Measurements from ENCODE around the gene CMTM1. TPM values are rescaled to one million over a fixed set of nuclear protein-coding genes. Genes with fewer than 3 reads are reported as not detected.

The CMTM1 gene
- total RNA-seq, 2 donors from 2014 or later = 3.4 to 4.9 TPM

DNA sequence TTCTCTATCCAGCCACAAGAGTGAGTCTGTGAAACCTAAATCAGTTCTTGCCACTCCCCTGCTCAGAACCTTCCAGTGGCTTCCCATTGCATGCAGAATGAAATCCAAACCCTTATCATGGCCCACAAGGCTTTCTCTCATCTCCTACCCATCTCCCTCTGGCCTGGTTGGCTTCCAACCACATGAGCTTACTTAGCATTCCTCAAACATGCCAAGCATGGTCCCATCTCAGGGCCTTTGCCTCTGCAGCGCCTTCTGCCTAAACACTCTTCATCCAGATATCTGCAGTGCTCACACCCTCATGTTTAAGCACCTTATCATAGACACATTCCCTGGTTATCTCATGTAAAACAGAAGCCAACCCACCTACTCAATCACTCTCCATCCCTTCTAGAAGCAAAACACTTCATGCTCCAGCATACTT is 31.9 kb upstream of the CMTM1 start:
- DNase-seq = no peak
- ATAC-seq = no peak
- intact Hi-C loops (cut with DNase I, micrococcal nuclease) = no loop called here

DNA sequence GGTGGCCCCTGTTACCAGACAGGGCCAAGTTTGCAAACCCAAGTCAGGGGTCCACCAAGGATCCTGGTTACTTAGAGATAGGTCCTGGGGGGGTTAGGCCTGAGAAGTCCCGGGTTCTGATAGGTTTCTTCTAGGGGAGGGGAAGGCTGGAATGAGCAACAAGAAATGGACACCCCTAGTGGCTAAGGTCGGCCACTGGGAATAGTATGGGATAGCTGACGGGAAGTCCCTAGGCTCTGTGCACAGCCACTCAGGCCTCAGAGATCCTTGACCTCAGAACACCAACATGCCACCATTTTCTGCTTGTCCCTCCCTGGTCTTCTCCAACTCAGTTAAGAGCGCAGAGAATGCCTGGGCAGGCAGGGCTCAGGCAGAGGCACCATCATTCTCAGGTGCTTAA is 29.7 kb upstream of the CMTM1 start:
- ATAC-seq = no peak
- intact Hi-C loops (cut with DNase I, micrococcal nuclease) = no loop called here
- no peak for DNase-seq

DNA sequence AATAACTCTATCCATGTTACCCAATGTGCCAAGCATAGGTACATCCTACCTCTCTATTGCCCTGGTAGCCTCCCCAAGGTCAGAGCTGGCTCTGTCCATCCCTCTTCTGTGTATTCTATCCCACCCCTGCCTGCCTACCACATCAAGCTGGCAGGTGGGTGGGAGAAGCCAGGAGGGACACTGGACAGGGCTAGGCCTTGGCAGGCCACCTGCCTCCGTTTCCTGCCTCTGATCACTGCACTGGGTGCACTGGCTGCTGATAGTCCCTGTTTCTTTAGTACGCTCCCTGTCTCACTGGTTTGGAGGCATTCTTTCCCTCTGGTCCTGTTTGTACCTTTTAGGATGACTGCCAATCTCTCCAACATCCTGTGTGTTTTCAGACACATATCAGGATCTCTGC is 29.0 kb upstream of the CMTM1 start:
- ATAC-seq (no peak), DNase-seq (no peak)
- intact Hi-C loops (cut with DNase I, micrococcal nuclease) = no loop called here

DNA sequence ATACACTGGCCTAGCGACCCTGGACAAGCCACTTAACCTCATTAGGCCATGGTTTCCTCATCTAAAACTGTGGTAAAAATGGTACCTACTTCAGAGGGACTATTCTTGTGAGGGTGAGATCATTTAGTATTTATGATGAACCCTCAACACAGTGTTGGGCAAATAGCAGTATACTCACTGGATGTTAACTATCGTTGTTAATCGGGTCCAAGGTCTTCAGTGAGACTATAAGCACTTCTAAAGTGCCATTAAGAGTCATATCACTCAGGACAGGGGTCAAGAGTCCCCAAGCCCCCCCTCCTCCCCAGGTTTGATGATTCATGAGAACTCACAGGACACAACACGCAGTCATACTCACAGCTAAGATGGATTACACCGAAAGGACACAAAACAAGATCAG is 27.3 kb upstream of the CMTM1 start:
- ATAC-seq (peak; percentile 64), DNase-seq (no peak)
- intact Hi-C loops (cut with DNase I, micrococcal nuclease) = no loop called here

DNA sequence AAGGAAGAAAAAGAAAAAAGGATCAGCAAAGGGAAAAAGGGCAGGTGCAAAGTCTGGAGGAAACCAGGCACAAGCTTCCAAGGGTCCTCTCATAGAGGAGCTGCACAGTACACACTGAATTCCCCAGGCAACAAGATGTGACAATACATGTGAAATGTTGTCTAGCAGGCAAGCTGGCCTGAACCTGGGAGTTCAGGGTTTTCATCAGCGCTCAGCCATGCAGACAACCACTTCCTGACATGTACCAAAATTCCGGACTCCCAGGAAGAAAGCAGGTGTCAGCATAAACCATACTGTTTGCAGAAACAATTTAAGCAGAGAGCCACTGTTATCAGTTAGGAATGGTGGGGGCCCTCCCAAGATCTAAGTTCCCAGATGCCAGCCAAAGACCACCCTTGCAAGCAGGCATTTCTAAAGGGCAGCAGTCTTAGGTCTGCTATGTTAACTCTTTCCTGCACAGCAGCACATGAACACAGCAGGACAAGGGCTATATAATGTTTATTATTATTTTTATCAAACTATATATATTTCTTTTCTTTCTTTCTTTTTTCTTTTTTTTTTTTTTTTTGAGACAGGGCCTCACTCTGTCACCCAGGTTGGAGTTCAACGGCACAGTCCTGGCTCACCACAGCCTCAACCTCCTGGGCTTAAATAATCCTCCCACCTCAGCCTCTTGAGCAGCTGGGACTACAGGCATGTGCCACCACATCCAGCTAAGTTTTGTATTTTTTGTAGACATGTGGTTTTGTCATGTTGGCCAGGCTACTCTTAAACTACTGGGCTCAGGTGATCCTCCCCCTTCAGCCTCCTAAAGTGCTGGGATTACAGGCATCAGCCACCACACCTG is 26.4 kb upstream of the CMTM1 start:
- ATAC-seq (no peak), DNase-seq (no peak)
- intact Hi-C loops (cut with DNase I, micrococcal nuclease) = no loop called here

DNA sequence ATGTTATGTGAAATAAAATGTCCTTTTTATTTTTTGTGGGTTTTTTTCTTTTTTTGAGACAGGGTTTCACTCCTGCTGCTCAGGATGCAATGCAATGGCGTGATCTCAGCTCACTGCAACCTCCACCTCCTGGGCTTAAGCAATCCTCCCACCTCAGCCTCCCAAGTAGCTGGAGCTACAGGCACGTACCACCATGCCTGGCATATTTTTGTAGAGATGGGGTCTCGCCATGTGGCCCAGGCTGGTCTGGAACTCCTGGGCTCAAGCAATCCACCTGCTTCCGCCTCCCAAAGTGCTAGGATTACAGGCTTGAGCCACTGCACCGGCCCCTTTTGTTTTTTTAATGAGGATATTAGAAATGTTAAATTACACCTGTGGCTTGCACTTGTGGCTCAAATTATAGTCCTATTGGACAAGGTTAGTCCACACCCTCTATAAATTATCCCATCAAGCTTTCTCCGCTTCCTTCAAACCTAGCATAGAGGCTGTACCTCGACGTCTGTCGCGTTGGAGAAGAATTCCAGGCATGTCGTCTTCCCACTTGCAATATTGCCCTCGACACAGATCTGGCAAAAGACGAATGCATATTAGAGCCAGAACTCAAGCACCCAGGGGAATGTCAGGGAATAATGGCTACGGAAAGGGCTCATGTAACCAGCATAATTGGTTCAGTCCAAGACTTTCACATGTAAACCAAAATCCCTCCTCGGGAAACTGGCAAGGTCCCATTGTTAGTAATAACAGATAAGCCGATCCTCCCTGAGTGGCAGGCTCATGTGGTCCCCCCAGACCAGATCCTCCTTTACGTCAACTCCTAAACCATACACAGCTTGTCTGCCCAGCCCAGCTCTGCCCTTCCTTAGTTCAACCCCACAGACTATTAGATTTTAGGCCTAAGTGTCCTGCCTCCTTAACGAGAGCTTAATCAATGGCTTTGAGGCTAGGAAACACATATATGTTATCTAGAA is 24.6 kb upstream of the CMTM1 start:
- DNase-seq = no peak
- ATAC-seq = no peak
- intact Hi-C loops (cut with DNase I, micrococcal nuclease) = no loop called here

DNA sequence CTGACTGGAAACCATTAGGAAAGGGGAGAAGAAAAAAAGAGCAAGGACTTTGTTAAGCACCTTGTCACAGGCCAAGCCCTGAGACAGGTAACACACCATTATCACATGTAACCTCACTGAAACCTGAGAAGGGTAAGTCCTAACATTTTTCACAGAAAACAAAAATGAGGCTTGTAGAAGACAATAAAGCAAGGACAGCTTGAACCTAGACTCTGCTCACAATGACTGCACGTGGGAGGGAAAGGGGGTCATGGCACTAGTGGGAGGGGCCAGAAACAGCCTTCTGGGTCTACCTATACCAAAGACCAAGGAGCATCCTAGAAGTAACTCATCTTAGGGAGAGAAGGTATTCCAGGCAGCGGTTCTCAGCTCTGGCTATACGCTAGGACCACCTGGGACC is 23.8 kb upstream of the CMTM1 start:
- ATAC-seq = no peak
- no peak for DNase-seq
- intact Hi-C loops (cut with DNase I, micrococcal nuclease) = no loop called here

DNA sequence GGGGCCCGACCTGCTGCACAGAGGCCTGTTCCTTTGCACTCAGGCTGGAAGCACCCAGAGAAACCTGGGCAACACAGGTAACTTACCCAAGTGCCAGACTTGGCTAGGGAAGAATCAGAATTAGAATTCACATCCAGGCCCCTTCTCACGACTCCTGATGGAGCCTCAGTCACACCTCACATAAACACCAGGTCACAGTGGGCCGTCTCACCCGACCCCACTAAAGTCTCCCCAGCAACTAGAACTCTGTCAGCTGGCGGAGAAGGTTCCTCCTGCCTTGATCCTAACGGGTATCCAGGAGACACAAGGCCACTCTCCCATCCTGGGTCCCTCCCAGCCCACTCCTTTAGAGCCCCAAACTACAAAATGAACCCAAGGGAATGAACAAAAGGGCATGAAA is 22.7 kb upstream of the CMTM1 start:
- intact Hi-C loops (cut with DNase I, micrococcal nuclease) = no loop called here
- DNase-seq = no peak
- ATAC-seq = no peak

DNA sequence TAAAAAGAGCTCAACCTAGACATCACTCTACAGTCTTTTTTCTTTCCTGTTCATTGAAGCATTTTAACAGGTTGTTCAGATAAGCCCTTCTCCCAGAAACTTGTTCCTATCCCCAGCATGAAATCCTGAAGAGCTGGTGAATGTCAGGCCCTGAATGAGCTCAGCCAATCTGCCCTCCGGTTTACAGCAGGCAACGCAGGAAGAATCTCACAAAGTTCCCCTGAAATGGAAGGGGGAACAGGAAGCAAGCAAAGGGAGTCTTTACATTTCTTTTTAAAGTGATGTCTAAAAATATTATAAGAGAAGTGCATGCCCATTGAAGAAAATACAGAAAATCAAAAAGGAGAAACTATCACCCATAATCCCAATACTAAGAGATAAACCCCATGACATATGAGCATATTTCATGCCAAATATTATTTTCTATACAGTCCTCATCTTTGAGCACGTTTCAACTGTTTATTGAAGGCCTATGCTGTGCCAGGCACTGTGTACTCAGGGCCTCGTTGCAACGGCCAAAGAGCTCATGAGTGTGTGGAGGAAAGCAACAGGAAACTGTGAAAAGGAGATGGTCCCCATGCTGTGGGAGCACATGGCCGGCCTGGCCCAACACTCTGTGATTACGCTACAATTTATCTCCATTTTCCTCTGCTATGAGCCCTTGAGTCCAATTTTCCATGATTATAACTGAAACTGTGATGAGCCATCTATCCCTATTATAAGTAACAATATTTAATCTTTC is 22.1 kb upstream of the CMTM1 start:
- DNase-seq = no peak
- ATAC-seq = no peak
- intact Hi-C loops (cut with DNase I, micrococcal nuclease) = no loop called here

DNA sequence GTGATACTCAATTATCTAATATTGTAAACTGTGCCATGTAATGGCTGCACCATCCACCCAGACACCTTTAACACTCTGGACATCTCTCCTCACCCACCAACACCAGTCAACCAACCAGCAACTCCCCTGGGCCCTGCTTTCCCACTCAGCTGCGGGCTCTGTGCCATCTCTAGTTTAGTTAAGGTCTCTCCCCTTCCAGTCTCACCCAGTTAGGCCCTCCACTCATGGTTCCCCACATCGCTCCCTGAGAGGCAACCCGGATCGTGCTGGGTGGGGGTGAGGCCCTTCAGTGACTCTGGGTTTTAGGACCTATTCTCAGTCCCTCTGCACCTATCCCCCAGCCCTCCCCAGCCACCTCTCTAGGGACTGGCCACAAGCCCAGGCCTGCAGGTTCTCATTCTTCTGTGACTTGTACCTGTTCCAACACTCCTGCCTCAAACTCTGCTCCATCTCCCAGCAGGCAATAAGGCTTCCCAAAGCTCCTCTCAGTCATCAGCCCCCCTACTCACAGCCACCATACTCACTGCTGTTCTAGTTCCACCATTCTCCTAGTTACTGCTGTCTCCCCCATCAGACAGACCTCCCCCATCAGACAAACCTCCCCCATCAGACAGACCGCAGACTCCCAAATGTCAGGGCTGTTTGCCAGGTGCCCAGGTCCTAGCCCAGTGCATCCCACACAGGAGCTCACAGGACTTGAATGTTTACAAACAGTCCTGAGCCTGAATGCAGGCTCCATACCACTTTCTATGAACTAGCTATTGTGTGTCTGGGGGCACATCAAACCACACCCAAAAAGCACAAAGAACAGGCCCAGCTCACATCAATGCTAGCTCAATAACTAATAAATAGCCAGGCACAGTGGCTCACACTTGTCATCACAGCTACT is 18.9 kb upstream of the CMTM1 start:
- ATAC-seq = no peak
- intact Hi-C loops (cut with DNase I, micrococcal nuclease) = no loop called here

DNA sequence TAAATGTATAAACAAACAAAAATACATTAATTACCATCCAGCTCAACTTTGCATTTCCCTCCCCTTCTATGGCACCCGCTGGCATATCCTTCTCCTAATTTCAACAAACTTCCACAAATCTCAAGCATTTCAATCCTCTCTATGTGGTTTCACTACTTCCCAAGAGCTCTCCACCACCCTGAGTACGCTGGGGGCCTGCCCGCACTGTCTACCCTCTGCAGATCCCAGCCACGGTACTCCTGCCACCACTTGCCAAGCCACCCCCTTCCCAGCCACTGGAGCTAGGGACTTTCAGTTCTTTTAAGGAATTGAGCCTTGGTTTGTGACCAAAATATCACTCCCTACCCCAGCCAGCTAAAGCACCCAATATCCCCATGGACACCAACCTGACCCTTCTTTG is 18.2 kb upstream of the CMTM1 start:
- no peak for DNase-seq
- no peak for ATAC-seq
- intact Hi-C loops (cut with DNase I, micrococcal nuclease) = no loop called here

More for the DNA sequence above, 18.9 kb upstream of the CMTM1 start:
- no peak for DNase-seq

DNA sequence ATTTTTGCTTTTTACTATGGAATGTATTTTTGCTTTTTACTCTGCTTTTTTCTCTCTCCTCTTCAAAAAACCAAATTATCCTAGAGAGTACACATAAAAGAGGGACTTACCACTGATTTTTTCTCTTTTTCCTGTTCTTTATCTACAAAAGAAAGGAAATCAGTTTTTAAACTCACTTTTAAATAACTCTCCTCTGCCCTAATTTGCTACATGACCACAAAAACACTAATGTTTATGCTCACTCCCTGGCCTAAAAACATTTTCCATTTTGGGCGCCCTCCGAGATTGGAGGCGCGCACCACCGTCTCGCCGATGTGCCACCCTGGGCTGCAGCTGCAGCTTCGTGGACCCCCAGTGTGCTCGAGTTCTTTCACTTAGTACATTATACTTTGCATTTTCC is 17.4 kb upstream of the CMTM1 start:
- intact Hi-C loops (cut with DNase I, micrococcal nuclease) = no loop called here
- ATAC-seq = no peak
- DNase-seq = no peak

DNA sequence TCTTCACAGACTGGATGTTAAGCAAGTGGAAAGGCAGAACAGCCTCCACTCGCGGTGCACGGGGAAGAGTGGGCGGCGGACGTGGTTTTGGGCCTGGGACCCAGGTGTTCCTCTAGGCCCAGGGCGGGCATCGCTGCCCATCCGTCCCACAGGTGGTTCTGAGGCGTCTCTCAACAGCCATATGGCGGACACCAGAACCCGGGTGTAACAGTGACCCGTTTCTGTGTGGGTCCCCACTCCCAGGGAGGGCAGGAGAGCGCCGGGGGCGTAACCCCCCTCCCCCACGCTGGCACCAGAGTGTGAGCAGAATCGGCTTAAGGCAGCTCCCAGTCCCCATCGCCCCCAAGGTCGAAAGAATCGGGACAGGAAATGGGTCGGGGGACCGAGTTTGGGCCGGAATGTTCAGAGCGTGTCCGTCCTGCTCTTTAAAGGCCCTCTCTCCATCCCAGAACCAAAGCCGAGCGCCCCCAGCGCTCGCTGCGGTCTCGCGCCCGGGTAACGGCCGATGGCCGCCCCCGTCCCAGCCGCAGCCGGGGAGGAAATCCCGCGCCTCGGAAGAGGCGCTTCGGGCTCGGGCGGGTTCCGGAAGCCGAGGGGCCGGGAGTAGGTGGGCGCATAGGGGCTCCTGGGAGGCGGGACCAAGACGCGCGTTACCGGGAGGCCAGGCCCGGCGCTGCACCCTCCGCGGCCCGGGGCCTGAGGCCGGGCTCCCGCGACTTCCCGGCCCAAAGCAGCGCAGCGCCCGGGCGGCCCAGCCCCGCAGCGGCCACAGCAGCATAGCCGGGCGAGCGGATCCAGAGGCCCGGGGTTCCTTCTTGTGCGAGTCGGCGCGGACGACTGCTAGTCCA is 16.7 kb upstream of the CMTM1 start, which contains the start of gene TK2:
TK2 (minus strand) TSS at position 839 of the 848 bp plus-strand sequence; CDS start at position 778, 61 bp downstream.
- ATAC-seq (peak; percentile 52), DNase-seq (peak; percentile 51 to 78)
- intact Hi-C loops (cut with DNase I, micrococcal nuclease) = no loop called here

DNA sequence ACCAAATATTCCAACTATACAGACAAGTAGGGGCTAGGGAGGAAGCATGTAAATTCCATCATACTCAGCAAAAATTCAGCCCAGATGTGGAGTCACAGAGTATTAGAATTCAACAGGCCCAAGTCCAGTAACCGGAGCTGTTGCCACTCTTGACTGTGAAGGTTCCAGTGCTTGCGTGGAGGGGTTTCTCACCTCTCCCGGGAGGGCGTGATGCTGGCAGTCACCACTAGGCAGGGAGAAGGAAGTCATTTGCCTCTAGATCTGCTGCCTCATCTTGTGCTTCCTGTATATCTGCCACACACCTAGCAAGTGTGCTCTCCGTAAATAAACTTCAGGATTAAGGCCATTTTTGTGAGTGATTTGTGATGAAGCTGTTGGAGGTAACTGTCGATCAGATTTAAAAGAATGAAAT is 14.9 kb upstream of the CMTM1 start:
- no peak for ATAC-seq
- peak; percentile 47 to 52 for DNase-seq
- intact Hi-C loops (cut with DNase I, micrococcal nuclease) = no loop called here

DNA sequence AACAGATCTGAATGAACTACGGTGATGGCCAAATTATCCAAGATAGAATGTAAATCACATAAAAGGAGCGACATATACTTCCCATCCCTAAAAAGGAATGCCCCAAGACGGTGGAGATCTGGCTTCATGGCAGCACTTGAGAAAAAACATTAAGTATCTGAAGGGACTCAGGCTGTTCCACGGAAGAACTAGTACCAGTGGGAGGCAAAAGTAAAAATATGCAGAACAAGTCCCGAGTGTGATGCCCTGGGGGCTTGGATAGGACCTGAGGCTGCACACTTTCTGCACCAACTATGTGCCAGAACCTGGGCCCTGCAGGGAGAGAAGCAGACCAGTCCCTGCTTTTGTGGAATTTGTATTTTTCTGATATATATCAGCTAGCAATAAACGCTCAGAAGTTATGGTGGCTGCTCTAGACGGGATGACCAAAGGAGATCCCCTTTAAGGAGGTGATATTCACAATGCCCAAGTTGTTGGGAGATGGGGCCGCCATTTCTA is 14.4 kb upstream of the CMTM1 start:
- DNase-seq = no peak
- no peak for ATAC-seq
- intact Hi-C loops (cut with DNase I, micrococcal nuclease) = no loop called here

DNA sequence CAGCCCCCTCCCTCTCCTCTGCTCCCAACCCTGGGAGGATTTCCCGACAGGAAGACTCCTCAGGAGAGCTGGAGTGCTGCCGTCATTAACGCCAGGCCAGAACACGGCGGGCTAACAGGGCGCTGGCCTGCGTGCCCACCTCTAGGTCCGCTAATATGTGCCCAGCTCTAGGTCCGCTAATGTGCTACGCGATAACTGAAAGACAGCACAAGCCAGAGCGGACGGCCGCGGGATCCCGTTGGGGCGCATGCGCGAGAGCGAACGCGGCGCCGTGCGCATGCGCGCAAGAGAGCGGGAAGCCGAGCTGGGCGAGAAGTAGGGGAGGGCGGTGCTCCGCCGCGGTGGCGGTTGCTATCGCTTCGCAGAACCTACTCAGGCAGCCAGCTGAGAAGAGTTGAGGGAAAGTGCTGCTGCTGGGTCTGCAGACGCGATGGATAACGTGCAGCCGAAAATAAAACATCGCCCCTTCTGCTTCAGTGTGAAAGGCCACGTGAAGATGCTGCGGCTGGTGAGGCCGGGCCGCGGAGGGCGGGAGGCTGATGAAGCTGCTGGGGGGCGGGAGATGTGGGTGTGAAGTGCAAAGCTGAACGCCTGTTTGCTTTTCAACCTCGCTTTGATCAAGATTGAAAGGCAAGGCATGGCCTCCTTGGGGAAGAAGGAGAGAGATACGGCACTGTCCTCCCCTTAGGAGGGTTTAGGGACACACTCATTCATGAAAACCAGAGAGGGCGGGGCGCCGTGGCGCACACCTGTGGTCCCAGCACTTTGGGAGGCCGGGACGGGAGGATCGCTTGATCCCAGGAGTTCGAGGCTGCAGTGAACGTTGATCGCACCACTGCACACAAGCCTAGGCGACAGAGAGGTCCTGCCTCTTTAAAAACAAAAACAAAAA is 13.7 kb upstream of the CMTM1 start, which contains the start of gene CKLF:
CKLF (plus strand) TSS at position 291 of the 892 bp plus-strand sequence; CDS start at position 431, 140 bp downstream.
- intact Hi-C loops (cut with DNase I, micrococcal nuclease) = no loop called here
- DNase-seq = peak; percentile 83 to 91
- peak; percentile 79 for ATAC-seq

Measured in left colon (tissue), 2 donors.